Fibroblast of pulmonary artery (primary cell): ENCODE measurements around the gene TRAM2.

Experiments used
- DNase-seq: peaks from one replicate; pipeline ENCODE4 v3.0.0-alpha.2; 2010; ENCODE audit warnings: low read depth
- H3K4me3 ChIP-seq: replicated peaks from 2 replicates; pipeline ENCODE4 v1.5.1; 2011; ENCODE audit warnings: low read depth, mild to moderate bottlenecking, control low read depth, low read length, moderate library complexity
- TF ChIP-seq, protein P1 (sequence below): IDR thresholded peaks from 2 replicates; pipeline ENCODE4 v1.5.1; 2011; ENCODE audit warnings: mild to moderate bottlenecking, control low read depth, low read length, inconsistent platforms; ENCODE audit errors: missing control alignments

Gene TRAM2

DNA sequence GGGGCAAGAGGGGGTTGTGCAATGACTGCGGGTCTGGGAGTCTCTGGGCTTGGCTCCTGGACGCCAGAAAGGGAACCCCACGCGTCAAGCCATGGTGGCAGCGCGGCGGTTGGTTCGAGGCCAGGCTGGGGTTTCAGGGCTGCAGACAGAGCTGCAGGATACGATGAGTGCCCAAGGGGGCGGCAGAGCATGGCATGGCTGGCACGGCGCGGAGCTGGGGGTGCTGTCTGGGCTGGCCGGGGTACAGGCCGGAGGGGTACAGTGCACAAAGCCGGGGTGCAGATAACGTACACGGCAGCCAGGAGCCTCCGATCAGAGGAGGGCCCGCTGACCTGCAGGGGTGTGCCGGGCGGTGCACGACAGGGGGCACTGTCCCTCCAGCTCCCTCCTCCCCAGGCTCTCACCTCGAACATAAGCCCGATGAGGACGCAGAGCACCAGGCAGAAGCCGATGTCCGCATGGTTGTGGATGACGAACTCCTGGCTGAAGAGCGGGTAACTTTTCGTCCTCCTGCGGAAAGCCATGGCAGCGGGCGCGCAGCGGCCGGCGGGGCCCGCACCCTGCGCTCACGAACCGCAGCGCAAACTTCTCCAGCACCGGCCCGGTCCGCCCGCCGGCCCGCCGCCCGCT, 353 bp downstream of the TRAM2 start:
- DNase-seq = peak; percentile 86
- TF ChIP-seq, protein P1, sequence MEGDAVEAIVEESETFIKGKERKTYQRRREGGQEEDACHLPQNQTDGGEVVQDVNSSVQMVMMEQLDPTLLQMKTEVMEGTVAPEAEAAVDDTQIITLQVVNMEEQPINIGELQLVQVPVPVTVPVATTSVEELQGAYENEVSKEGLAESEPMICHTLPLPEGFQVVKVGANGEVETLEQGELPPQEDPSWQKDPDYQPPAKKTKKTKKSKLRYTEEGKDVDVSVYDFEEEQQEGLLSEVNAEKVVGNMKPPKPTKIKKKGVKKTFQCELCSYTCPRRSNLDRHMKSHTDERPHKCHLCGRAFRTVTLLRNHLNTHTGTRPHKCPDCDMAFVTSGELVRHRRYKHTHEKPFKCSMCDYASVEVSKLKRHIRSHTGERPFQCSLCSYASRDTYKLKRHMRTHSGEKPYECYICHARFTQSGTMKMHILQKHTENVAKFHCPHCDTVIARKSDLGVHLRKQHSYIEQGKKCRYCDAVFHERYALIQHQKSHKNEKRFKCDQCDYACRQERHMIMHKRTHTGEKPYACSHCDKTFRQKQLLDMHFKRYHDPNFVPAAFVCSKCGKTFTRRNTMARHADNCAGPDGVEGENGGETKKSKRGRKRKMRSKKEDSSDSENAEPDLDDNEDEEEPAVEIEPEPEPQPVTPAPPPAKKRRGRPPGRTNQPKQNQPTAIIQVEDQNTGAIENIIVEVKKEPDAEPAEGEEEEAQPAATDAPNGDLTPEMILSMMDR = peak; percentile 61
- H3K4me3 ChIP-seq = peak overlapping the region; percentile 91

DNA sequence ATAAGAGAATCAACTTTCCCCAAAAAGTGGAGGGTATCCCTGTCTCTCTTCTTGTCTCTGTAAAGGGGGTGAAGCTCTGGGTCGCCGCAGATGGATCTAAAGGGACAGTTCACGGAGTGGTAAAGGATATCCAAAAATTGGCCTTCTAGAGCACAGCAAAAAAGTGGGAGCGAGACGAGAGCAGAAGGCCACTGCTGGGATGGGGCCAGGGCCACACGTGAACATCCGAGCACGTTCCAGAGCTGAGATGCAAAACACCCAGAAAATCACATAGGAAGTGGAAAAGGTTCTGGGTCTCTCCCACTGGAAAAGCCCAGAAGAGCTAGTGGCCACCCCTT, 837 bp downstream of the TRAM2 start:
- TF ChIP-seq, protein P1 = no peak
- peak overlapping the region; percentile 91 for H3K4me3 ChIP-seq
- DNase-seq = no peak

DNA sequence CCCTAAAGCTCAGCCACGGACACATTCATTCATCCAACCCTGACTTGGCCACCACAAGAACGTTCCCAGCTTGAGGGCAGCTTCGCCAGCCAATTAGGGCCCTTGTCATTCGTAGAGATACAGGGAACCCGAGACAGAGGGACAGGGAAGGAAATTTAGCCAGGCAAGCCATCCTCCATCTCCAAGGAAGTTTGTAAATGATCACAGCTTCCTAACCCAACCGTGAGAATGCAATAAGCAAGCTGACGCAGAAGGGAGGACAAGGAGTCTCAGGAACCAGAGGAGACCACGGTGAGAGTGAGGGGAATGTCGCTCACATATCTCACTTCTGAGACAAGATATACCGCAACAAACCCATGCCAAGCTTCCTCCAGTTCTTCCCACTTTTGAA, 1.4 kb downstream of the TRAM2 start:
- DNase-seq = peak; percentile 35
- H3K4me3 ChIP-seq = peak overlapping the region; percentile 91
- TF ChIP-seq, protein P1 = no peak

DNA sequence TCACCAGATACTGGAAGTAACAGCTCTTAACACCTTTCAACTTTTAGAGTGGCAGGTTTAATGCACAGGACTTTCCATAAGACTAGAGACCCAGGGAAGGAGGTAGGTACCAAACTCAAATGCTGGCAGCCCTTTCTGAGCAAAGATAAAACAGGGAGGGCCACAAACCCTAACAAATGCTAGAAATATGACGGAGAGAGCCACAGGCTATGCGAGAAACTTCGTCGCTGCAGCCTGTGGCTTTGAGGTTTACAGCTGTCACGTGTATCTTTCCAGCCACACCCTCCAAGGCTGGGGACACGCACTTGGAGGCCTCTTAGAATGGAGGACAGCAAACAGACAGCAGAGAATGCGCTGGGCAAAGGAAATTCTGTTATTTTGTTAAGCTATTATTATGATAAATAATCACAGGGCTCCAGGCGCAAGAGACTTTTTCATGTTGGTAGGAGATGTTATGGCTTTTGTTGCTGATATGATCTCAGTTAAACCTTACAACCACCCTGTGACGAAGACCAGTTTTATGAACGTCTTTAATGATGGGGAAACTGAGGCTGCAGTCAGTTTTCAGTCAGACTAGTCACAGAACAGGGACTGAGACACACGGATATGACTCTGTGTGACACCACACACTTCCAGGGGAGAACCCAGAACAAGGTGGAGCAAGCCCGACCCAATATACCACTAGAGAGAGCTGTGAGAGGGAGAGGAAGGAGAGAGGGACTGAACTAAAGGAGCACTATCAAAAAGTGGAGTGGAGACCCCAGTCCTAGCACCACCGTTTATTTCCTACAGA, 2.0 kb downstream of the TRAM2 start:
- peak overlapping the region; percentile 91 for H3K4me3 ChIP-seq
- peak; percentile 36 for DNase-seq
- TF ChIP-seq, protein P1 = no peak

DNA sequence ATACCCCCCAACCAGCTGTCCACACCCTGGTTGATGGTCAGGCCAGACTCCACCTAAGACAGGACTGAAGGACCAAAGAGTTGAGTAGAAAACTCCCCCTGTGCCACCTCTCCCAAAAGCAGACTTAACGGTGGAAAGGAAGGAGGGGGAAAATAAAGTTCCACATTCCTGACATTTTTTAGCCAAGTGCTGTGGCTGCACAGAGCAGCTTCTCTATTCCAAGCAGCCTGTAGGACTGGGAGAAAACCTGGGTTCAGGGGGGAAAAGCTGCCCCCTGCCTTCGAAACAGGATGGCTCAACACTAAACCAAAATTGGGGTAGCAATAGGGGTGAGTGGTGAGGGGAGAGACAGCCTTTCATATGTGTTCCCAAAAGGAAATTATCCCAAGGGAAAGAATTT, 3.6 kb downstream of the TRAM2 start:
- TF ChIP-seq, protein P1 = peak; percentile 10
- H3K4me3 ChIP-seq = peak overlapping the region; percentile 91
- DNase-seq = peak; percentile 58

DNA sequence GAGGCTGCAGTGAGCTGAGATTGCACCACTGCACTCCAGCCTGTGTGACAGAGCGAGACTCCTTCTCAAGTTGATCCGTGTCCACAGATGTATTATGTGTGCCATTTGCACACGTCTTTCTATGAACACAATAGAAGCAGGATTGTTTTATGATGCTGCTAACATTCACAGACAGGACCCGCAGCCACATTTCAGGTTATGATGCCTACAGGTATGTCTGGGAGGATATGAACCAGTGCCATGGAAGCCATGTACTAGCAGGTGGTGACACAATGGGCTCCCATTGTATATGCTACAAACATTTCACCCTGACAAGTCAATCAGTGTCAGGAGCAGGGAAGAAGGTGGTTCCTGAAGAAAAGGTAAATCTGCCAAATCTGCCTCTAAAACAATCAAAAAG, 4.3 kb downstream of the TRAM2 start:
- peak overlapping the region; percentile 91 for H3K4me3 ChIP-seq
- TF ChIP-seq, protein P1 = no peak
- no peak for DNase-seq
